Osteoblast (primary cell): Measurements from ENCODE around the gene MAGI1. TPM values are rescaled to one million over a fixed set of nuclear protein-coding genes. Genes with fewer than 3 reads are reported as not detected.
A peak's percentile ranks its signal among the peaks of the same experiment; 100 is the strongest.

Experiments
- DNase-seq: peaks from one replicate; pipeline ENCODE4 v3.0.0; 2011; ENCODE audit warnings: low spot score, mixed read lengths; ENCODE audit not compliant: insufficient read length; ENCODE audit errors: missing footprints
- H2AFZ ChIP-seq: 2 replicates; pipeline ENCODE4 v1.6.0; 2011; ENCODE audit warnings: mild to moderate bottlenecking, low read length
- H3K27ac ChIP-seq: 2 replicates; pipeline ENCODE4 v1.5.1; 2011; ENCODE audit warnings: mild to moderate bottlenecking, low read depth, low read length, moderate library complexity
- H3K27me3 ChIP-seq: 2 replicates; pipeline ENCODE4 v1.6.0; 2012; ENCODE audit warnings: mild to moderate bottlenecking, control low read depth, inconsistent platforms, low read length, moderate library complexity; ENCODE audit not compliant: insufficient read depth
- H3K36me3 ChIP-seq: 2 replicates; pipeline ENCODE4 v1.5.1; 2011; ENCODE audit warnings: mild to moderate bottlenecking, low read length, control low read depth, moderate library complexity; ENCODE audit not compliant: insufficient read depth
- H3K4me1 ChIP-seq: 2 replicates; pipeline ENCODE4 v1.5.1; 2011; ENCODE audit warnings: mild to moderate bottlenecking, low read length, control low read depth, moderate library complexity; ENCODE audit not compliant: insufficient read depth
- H3K4me2 ChIP-seq: 2 replicates; pipeline ENCODE4 v1.6.0; 2011; ENCODE audit warnings: mild to moderate bottlenecking, low read length; ENCODE audit not compliant: insufficient read depth
- H3K4me3 ChIP-seq: fragments of 200-600 bp; sonication (generic); 3 replicates; pipeline ENCODE4 v1.5.1; 2012; ENCODE audit warnings: mild to moderate bottlenecking, low read length, inconsistent platforms; ENCODE audit not compliant: insufficient read depth
- H3K79me2 ChIP-seq: 2 replicates; pipeline ENCODE4 v1.6.0; 2012; ENCODE audit warnings: mild to moderate bottlenecking, low read length, control low read depth, inconsistent platforms; ENCODE audit not compliant: insufficient read depth
- H3K9me3 ChIP-seq: 2 replicates; pipeline ENCODE4 v1.5.1; 2011; ENCODE audit warnings: low read depth, low read length, control low read depth
- H4K20me1 ChIP-seq: 2 replicates; pipeline ENCODE4 v1.6.0; 2012; ENCODE audit warnings: mild to moderate bottlenecking, low read length, control low read depth; ENCODE audit not compliant: insufficient read depth
- total RNA-seq: library from RNA; depleted of rRNA; stranded (reverse); fragments of >200 nt; gene quantifications from 2 replicates; pipeline ENCODE4 v1.2.3, GENCODE V29; 2012
- TF ChIP-seq, protein P1 (sequence below): IDR thresholded peaks from 2 replicates; pipeline ENCODE4 v1.5.1; 2011; ENCODE audit warnings: mild to moderate bottlenecking, low read depth, low read length, moderate library complexity; ENCODE audit errors: extremely low read depth

Gene MAGI1
- total RNA-seq, 1 donor, result 66.6 TPM

- peaks cover 12% of the 10 kb centered on the region for H3K4me1 ChIP-seq
- H3K4me2 ChIP-seq, result no peak overlapping the region
- H4K20me1 ChIP-seq, result peaks cover 52% of the 10 kb centered on the region
- no peaks in the 10 kb centered on the region for H3K9me3 ChIP-seq
- H3K27me3 ChIP-seq, result no peaks in the 10 kb centered on the region
- no peak overlapping the region for H3K27ac ChIP-seq
- no peak for DNase-seq
- TF ChIP-seq, protein P1, sequence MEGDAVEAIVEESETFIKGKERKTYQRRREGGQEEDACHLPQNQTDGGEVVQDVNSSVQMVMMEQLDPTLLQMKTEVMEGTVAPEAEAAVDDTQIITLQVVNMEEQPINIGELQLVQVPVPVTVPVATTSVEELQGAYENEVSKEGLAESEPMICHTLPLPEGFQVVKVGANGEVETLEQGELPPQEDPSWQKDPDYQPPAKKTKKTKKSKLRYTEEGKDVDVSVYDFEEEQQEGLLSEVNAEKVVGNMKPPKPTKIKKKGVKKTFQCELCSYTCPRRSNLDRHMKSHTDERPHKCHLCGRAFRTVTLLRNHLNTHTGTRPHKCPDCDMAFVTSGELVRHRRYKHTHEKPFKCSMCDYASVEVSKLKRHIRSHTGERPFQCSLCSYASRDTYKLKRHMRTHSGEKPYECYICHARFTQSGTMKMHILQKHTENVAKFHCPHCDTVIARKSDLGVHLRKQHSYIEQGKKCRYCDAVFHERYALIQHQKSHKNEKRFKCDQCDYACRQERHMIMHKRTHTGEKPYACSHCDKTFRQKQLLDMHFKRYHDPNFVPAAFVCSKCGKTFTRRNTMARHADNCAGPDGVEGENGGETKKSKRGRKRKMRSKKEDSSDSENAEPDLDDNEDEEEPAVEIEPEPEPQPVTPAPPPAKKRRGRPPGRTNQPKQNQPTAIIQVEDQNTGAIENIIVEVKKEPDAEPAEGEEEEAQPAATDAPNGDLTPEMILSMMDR, result no peak
- H3K36me3 ChIP-seq, result no peaks in the 10 kb centered on the region
- H3K4me3 ChIP-seq, result no peak overlapping the region
- H2AFZ ChIP-seq, result no peak overlapping the region
- H3K79me2 ChIP-seq, result peaks cover 68% of the 10 kb centered on the region
Measured at GRCh38 chr3:65858749-65859148, 180.0 kb downstream of the MAGI1 start.

DNA sequence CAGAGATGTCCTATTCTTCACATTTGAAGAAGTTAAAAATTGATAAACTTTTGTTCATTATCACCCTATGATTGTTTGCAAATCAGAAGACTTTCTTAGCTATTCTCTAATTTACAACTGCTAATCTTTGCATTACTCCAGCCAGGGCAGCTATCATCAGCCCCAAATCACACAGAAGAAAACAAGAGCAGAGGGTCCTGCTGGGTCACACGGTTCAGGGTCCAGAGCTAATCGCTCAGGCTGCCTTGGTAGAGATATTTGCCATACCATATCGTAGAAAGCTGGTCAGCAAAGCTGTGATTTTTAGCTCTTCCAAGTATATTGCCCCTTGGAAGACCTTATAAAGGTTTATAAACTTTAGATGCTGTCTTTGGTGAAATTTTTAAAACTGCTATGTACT lies 181.4 kb downstream of the MAGI1 start:
- Histone ChIP-seq H3K4me3 (no peak overlapping the region), H3K36me3 (no peaks in the 10 kb centered on the region), H3K27ac (no peak overlapping the region), H4K20me1 (peaks cover 39% of the 10 kb centered on the region), H3K27me3 (no peaks in the 10 kb centered on the region), H3K9me3 (no peaks in the 10 kb centered on the region), H3K4me1 (peaks cover 12% of the 10 kb centered on the region), H3K4me2 (no peak overlapping the region), H2AFZ (no peak overlapping the region), H3K79me2 (peaks cover 64% of the 10 kb centered on the region)
- DNase-seq, result no peak
- TF ChIP-seq, protein P1, result no peak

- Histone ChIP-seq H3K79me2 (peaks cover 64% of the 10 kb centered on the region), H2AFZ (no peak overlapping the region), H3K4me3 (no peak overlapping the region), H3K9me3 (no peaks in the 10 kb centered on the region), H3K27me3 (no peaks in the 10 kb centered on the region), H3K4me1 (peaks cover 16% of the 10 kb centered on the region), H3K4me2 (no peak overlapping the region), H4K20me1 (peaks cover 40% of the 10 kb centered on the region), H3K36me3 (no peaks in the 10 kb centered on the region), H3K27ac (no peak overlapping the region)
- DNase-seq, result no peak
- TF ChIP-seq, protein P1, result no peak
Measured at GRCh38 chr3:65856907-65857306, 181.8 kb downstream of the MAGI1 start.

GRCh38 chr3:65855370-65856100 lies 183.2 kb downstream of the MAGI1 start:
- DNase-seq, result peak; percentile 80
- Histone ChIP-seq H3K4me2 (no peak overlapping the region), H3K79me2 (peaks cover 63% of the 10 kb centered on the region), H3K4me3 (no peak overlapping the region), H3K27ac (no peak overlapping the region), H3K27me3 (no peaks in the 10 kb centered on the region), H3K9me3 (no peaks in the 10 kb centered on the region), H4K20me1 (peaks cover 40% of the 10 kb centered on the region), H3K4me1 (peaks cover 27% of the 10 kb centered on the region), H3K36me3 (no peaks in the 10 kb centered on the region), H2AFZ (no peak overlapping the region)
- TF ChIP-seq, protein P1, result no peak
